Measurements from ENCODE around the gene AP4B1. TPM values are rescaled to one million over a fixed set of nuclear protein-coding genes. Genes with fewer than 3 reads are reported as not detected.
A peak's percentile ranks its signal among the peaks of the same experiment; 100 is the strongest.

Gene AP4B1
- total RNA-seq, 1 donor from 2014 or later, result 36.2 TPM

GRCh38 chr1:113929750-113930498 lies 25.3 kb upstream of the AP4B1 start:
- peak; percentile 63 for DNase-seq

DNA sequence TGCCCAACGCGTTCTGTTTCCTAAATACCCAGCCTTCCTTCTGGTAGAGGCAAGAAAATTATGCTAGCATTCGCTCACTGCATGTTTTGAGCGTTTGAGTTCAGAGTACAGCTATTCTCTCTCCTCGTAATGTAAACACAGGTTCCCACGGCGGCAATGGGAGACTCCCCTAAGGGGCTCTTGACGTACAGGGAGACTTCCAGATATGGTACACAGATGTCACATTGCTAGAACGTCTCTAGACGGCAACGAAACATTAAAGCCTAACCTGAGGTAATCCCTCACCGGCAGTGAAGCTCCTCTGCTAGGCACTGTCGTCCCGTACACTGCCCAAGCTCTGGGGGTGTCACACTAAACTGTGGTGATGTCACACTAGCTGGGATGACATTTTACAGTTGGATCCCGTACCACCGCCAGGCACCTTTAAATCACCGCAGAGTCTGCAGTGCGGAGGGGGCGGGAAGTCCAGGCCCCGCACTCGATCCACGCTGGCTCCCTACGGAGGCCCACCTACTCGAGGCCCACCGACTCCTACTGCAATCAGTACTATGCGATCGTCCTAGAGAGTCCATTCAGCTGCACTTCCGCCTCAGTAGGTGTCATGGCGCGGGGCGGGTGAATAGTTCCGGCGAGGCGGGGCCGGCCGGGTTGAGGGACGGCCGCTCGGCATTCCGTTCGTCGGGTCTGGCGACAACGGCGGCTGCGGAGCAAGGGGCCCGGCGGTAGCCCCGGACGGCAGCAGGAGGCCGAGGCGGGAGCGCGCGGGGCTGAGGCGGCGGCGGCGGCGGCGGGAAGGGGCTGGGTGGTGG lies 24.5 kb upstream of the AP4B1 start, which contains the start of gene HIPK1:
HIPK1 (plus strand) TSS at position 384 of the 809 bp plus-strand sequence.
- peak; percentile 92 for DNase-seq

DNA sequence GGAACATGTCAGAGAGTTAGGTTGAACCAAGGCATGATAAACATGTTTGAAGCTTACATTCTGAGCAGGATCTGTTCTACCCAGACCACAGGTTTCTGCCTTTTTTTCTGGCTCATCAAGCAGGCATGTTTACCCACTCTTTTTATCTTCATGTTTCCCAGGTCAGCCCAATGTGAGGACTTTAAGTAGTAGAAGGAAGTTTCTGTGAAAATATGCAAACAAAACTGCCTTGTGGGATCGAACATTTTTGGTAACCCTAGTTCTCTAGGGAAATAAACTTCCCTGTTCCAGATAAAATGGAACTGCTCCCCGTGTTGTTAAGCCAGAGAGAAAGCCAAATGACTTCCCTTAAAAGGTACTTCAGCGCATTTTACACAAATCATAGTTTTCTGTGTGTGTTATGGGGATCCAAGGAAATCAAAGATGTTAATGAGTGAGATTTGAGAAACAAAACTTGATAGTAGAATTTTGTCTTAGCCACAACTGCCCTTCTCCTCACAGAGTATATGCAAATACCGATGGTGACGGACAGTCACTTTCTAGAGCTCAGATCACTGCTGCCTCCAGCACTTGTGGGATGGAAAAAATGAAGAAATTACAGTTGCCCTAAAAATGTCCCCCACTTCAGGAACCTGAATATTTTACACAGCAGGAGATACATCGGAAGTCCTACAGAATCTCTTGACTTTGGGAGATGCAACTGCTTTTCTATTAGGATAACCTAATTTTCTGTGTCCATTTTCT lies 23.8 kb upstream of the AP4B1 start:
- DNase-seq, result no peak

GRCh38 chr1:113924473-113924872 lies 19.9 kb upstream of the AP4B1 start:
- DNase-seq, result no peak

DNA sequence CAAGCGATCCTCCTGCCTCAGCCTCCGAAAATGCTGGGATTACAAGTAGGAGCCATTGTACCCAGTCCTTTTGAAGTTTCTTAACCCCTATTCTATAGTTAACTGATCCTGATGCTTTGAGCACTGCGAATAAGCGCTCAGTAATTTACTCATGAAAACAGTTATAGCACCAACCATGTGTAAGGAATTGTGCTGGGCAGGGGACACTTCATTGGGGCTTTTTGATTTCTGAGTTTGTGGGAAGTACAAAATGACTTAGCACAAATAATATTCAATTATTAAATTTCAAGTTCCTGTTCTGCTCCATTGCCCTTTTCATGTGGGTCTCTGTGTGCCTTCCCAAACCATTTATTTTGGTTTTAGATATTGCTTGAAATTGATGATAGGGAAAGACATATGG lies 18.4 kb upstream of the AP4B1 start:
- DNase-seq, result no peak

GRCh38 chr1:113918243-113918642 lies 13.6 kb upstream of the AP4B1 start:
- no peak for DNase-seq

DNA sequence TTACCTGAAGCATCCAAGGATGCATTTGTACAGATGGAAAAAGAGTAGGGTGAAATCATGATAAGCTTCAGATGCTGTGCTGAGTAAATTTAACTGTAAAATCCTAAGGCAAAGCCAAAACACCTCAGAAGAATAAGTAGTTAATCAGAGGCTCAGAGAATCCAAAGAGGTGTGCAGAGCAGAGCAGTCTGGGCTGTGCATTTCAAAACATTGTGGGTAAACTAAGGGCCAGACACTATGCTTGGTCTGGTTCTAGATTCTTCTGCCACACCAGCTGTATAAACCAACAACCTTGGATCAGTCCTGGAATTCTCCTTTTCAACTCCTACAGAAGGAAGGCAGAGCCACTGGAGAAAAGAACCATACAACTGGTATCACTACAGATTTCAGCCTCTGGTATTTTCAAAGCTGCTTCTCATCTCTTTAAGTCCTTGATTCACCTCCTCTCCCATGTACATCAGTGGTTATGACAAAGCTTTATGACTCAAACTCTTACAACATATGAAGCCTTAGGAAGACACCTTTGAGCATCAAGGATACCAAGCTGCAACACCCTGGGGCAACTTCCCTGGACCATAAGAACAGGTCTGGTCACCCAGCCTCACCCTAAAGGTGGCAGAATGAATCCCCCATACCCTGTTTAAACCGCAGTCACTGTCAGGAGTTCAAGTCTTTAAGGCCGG lies 12.9 kb upstream of the AP4B1 start:
- no peak for DNase-seq

DNA sequence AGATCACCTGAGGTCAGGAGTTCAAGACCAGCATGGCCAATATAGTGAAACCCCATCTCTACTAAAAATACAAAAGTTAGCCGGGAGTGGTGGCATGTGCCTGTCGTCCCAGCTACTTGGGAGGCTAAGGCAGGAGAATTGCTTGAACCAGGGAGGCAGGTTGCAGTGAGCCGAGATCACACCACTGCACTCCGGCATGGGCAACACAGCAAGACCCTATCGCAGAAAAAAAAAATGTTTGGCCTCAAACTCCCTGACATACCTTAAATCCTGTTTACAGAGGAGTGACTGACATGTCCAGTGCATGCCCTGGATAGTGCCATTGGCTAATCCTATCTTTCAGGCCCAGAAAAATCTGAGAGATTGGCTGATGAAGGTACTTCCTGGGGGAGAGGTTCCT lies 12.4 kb upstream of the AP4B1 start:
- no peak for DNase-seq

DNA sequence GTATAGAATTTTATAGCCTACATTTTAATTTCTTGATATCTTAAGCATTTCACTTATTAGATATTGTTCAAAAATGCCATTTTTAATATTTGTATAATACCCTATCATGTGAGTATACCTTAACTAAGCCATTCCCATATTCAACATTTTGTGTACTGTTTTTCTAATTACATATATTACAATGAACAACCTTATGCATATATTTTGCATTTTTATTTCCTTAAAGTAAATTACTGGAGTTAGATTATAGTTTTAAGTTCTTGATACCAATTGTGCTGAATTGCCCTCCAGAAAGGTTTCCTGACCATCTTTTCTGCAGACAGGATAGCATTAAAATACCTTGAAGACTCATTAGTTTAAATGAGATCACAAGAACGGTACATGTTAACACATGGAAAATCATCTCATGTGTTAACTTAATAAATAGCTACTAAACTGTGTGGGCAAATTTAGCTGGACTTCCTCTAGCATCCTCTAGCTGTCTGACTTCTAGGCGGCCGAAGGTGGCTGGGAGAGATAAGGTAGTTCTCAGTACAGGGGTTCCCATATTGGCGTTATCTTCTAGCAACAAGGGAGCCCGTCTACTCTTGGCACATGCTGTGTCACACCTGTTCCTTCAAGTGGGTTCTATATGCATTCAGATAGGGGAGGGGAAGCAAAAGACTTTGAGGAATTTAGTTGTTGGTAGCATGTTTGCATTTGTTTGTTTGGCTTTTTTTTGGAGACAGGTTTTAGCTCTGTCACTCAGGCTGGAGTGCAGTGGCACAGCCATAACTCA lies 9.5 kb upstream of the AP4B1 start:
- no peak for DNase-seq

DNA sequence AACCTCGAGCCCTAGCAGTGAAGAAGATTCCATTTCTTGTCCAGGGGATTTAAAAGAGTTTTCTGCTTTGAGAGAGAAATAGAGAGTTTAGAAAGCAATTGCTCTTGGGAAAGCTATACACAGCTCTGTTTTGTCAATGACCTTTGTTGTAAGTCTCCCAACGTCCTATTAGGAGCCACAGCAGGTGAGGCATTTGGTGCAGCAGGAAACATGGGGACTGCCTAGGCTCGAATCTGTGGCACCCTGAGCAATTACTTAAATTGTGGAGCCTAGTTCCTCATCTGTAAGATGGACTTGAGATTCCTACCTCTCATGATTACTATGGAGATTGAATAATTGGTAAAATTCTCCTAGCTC lies 8.7 kb upstream of the AP4B1 start:
- no peak for DNase-seq

DNA sequence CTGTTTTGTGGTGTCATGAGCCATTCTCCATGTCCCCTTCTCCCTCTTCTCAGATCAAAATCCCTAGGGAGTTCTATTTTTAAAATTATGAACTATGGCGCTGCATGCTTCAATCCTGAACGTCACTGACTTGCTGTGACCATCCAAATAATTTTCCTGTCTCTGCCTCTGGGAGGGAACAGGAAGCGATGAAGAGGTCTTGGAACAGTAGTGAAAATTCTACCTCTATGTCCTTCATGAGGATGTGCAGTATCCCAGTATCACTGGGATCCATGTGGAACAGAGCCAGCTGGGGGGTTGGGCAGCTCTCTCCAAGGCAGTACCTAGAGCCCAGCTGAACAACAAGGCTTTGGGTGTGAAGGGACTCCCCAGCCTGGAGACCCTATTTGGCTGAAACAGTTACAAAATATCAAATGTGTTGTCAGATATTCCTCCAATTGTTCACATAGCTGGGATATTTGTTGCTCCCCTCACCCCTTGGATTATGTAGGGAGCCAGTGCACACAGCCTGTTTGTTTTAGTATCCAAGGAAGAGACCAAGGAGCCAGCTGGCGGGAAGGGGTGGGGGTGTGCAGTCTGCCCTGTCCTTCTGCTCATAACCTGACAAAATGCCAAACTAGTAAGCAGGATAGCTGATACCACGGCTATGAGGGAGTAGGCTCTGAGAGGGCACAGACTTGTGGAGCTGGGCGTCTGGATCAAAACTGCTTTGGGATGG lies 8.2 kb upstream of the AP4B1 start:
- no peak for DNase-seq

DNA sequence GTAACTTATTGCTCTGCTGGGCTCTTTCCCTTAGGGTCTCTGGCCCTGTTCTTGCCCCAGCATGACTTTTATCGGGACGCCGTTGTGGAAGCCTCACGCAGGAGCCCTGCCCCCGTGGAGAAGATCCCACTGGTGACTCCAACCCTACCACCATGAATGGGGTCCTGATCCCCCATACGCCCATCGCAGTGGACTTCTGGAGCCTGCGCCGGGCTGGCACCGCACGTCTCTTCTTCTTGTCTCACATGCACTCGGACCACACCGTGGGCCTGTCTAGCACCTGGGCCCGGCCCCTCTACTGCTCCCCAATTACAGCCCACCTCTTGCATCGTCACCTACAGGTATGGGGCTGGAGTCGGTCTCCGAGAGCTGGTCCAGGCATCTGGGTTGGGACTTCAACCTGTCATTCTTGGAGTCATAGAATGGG lies 849 bp upstream of the AP4B1 start:
- no peak for DNase-seq

GRCh38 chr1:113904293-113904673 lies 316 bp downstream of the AP4B1 start:
- DNase-seq, result peak; percentile 79

- DNase-seq, result no peak
These were observed 902 bp downstream of the AP4B1 start for GRCh38 chr1:113903501-113904292.

- no peak for DNase-seq
These were observed 3.4 kb downstream of the AP4B1 start for GRCh38 chr1:113901191-113901590.

DNA sequence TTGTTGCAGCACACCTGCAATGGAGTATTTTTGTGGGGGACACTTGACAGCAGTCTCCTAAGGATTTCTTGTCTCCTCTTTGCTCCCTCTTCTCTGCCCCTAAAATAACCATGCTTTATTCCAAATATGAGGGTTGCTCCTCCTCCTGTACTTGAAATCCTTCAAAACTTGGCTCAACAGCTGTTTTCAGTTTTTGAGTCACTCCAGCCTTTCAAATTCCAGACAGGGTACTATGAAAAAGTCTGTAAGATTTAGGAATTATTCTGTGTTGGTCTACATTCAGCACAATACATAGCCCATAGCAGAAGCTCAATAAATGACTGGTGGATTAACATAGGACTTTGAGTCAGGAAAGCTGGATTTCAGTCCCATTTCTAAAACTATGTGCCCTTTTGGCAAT lies 5.5 kb downstream of the AP4B1 start:
- no peak for DNase-seq

GRCh38 chr1:113898241-113898814 lies 6.3 kb downstream of the AP4B1 start:
- no peak for DNase-seq

- no peak for DNase-seq
These were observed 8.6 kb downstream of the AP4B1 start for GRCh38 chr1:113895961-113896360.

GRCh38 chr1:113895098-113895497 lies 9.5 kb downstream of the AP4B1 start:
- no peak for DNase-seq

DNA sequence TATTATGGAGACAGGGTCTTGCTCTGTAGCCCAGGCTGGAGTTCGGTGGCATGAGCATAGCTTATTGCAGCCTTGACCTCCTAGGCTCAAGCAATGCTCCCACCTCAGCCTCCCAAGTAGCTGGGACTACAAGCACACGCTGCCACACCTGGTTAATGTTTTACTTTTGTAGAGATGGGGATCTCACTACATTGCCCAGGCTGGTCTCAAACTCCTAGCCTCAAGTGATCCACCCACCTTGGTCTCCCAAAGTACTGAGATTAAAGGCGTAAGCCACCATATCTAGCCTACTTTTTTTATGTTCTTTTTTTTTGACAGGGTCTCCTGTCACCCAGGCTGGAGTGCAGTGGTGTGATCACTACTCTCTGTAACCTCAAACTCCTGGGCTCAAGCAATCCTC lies 11.3 kb downstream of the AP4B1 start:
- DNase-seq, result no peak

Data from occipital lobe (tissue), 2 donors.